ENCODE measurements around the gene SETBP1.

The SETBP1 gene

DNA sequence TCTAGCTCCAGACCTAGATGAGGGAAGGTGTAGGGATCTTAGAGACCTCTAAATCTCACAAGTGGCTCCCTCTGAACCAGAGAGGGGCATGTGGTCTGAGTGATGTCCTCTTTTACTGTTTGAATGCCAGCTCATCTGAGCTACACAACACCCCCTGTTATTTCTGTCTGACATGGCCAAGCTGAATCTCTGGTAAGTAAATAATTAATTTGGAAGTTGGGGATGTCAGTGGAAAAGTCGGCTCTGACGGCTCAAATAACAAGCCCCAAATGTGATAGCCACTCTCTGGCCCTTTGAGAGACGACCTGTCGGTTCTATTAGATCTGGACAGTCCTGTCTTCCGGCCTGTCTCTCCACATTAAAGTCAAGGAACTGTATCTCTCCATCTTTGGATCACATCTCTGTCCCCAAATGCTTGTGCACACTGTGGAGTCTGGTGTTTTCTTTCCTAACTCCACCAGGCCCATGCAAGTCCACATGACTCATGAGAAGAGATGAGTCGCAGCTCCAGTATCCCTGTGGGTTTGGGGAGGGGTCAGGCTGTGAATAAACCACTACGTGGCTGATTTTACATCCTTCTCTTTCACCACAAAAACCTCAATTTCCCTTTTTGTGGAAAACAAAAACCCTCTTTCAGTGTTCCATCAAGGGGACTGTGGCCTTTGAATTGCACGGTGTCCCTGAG lies 52.5 kb downstream of the SETBP1 start:
- DNase-seq = no peak

DNA sequence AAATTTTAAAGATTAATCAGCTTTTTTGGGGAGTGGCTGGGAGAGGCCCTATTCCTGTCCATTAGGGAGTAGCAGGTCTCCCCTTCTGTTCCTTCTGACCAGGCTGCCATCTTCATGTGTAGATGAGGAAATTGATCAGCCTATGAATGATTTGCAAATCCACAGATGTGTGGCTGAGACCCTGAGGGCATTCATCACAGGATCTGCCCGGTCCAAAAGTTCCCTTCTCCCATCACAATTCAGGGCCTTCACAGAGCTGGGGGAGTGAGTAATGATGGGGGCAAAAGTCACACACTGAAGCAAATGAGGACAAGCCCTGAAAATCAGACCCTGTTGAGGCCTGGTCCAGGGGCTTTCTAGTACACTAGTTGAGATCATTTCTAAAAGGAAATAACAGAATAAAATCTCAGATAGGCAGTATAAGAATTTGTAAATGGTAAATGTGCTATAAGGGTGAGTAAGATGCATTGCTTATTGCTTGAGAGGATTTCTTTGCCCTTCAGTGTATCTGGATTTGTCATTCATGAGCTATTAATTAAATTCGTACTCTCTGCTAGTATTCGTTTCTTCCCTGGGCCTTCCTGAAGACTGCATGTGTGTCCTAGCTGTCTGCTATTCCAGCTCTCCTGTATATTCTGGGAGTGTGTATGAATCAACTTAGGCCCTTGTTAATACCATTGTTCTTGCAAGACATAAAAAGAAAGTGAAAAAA lies 53.2 kb downstream of the SETBP1 start:
- no peak for DNase-seq

GRCh38 chr18:44735096-44735495 lies 54.4 kb downstream of the SETBP1 start:
- no peak for DNase-seq

GRCh38 chr18:44736664-44737380 lies 56.1 kb downstream of the SETBP1 start:
- no peak for DNase-seq

DNA sequence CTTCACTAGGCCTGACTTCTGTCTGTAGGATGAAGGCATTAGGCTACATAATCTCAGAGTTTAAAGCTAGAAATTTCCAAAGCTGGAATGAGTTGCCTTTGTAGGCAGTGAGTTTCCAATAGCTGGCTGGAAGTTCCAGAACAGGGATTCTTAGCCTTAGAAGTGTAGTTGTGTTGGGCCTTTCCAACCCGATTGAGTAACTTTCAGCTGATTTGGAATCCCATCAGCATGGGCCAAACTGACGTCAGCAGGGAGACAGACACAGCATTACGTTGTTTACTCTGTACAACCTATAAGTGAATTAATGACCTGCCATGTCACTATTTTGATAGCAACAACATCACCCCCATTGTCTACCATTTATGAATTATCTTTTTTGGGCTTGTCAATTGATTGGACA lies 56.9 kb downstream of the SETBP1 start:
- no peak for DNase-seq

DNA sequence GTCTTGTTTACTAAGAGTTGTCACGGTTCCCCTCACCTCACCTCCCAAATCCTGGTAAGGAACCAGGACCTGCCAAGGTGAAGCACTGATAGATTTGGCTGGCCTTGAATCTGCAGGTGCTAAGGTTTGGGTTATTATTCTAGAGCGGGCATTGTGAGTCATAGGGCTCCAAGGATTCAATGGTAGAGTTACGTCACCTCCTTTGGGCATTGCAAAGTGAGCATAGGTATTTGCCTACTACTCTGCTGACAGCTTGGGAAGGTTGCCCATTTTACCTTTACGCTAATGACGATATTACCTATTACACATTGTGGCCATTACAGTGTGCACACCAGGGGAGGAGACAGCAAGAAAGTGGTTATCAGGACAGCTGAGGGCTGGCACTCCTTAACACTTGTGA lies 59.3 kb downstream of the SETBP1 start:
- no peak for DNase-seq

GRCh38 chr18:44741085-44741484 lies 60.4 kb downstream of the SETBP1 start:
- no peak for DNase-seq

GRCh38 chr18:44741511-44741910 lies 60.8 kb downstream of the SETBP1 start:
- no peak for DNase-seq

GRCh38 chr18:44742126-44742525 lies 61.4 kb downstream of the SETBP1 start:
- no peak for DNase-seq

DNA sequence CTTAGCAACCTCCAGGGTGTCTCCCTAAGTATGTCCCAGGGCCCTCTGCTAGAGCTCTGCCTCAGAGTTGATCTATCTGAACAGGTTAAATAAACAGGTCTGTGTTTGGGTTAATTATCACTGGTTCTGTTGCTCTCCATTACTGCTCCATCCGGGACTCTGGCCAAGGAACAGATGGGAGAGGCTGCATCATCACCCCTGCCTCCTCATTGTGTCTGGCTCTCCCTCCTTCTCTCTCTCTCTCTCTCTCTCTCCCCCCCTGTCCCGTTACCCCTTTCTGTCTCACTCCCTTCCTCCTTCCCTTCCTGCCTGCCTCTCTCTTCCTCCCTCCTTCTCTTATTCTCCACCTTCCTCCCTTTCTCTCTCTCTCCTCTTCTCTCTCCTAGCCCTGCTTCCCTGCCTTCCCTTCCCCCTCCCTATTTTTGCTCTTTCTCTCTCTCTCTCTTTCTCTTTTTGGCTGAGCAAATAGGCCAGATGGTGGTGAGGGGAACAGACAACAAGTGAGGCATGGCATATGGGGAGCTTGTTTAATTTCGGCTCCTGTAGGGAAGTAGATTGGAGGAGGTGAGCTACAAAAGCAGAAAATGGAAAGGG lies 62.1 kb downstream of the SETBP1 start:
- DNase-seq = no peak

GRCh38 chr18:44743631-44744030 lies 62.9 kb downstream of the SETBP1 start:
- DNase-seq = no peak

GRCh38 chr18:44744161-44745121 lies 63.8 kb downstream of the SETBP1 start:
- no peak for DNase-seq

DNA sequence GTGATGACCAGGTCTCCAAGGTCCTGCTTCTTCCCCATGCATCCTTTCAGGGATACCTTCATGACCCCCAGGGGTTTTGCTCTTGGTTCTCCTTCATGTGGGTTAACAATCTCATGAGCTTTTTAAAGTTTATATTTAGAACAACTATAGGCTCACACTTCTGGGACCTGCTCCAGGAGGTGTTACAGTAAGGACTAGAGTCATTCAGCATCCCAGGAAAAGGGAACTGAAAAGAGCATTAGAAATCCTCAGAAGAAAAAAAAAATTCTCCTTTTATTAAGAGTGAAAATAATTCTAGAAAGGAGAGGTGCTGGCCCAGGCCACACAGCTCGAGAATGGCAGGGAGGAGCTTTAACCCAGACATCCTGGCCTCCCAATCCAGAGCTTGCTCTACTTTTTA lies 66.5 kb downstream of the SETBP1 start:
- no peak for DNase-seq

GRCh38 chr18:44748582-44748981 lies 67.9 kb downstream of the SETBP1 start:
- no peak for DNase-seq

DNA sequence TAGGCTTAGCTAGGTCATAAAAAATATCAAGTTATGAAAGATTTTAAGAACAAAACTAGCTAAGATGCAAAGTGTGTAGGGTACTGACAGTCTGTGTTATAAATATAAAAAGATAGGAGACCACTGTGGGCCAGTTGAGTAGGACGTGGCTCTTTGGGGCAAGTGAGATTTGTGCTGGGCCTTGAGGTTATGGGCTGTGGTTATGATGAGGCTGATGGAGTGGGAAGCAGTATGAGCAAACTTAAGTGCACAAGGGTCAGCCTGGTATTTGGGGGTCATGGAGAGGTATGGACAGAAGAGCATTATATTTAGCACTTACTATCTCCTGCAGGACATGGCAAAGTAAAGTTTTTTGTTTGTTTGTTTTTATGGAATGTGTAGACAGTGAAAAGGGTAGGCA lies 70.1 kb downstream of the SETBP1 start:
- no peak for DNase-seq

- DNase-seq = no peak
Observed at GRCh38 chr18:44754567-44754966, 73.9 kb downstream of the SETBP1 start.

GRCh38 chr18:44758861-44759631 lies 78.4 kb downstream of the SETBP1 start:
- DNase-seq = no peak

DNA sequence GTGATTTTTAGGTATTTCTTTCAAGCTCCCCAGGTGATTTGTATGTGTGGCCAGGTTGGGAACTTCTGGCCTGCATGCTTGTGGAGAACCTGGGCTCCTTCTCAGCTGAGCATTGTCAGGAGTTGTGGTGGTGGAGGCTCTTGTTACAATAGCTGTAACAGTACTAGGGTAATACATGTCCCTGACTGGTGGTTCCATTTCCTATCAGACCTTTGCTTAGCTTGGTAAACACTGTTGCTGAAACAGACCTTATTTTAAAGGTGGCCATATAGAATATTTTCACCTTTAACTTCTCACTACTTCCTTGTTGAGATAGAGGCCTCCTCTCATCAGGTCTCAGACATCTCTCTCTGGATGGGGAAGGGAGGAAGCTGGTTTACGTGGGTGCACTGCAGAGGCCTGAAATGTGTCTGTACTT lies 79.2 kb downstream of the SETBP1 start:
- DNase-seq = no peak

DNA sequence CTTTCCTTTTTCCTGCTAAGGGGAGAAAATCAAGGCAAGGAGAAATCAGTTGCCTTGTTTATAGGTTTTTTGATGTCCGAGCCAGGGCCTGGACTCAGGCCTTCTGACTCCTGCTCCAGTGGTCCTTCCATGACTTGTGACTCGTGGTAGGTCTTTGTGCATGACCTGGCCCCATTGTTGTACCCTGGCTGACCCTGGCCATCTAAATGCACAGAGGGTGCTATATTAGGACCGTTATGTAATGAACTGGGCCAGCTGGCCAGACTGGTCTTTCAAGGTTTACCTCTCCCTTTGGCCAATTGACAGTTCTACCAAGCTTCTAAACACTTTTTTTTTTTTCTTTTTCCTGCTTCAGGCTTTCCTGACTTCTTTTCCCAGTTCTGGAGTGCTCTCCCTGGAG lies 81.1 kb downstream of the SETBP1 start:
- DNase-seq = no peak

GRCh38 chr18:44763327-44763726 lies 82.6 kb downstream of the SETBP1 start:
- no peak for DNase-seq

- no peak for DNase-seq
Observed at GRCh38 chr18:44764863-44765262, 84.2 kb downstream of the SETBP1 start.

GRCh38 chr18:44765456-44765855 lies 84.8 kb downstream of the SETBP1 start:
- no peak for DNase-seq
